IPS DF 19.7 (cell line): Measurements from ENCODE around the gene TMEFF1.
"Not testable (repeated sequence)": the region's sequence is repeated elsewhere in the genome, so short reads cannot be mapped to it uniquely, and the experiment has no call there.

Experiments
- DNase-seq: peaks from one replicate; pipeline ENCODE4 v3.0.0-alpha.2; 2013; ENCODE audit warnings: low read depth, low spot score

TMEFF1 gene

DNA sequence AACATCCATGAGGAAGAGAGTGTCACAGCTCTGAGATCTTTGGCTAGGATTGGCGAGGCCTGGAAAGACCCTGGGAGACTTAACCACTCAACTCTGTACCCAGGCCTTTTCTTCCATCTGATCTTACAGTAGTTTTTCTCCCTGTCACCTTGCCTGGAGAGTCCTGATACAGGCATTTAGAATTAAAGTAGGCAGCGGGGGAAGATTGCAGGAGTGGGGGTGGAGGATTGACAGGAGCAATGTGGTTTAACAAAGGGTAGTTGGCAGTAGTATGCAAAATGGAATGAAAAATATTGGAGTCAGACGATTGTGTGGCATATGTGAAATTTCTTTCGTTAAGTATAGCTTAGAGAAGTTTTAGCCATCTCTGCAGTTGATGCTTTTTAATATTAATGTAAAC, 16.9 kb downstream of the TMEFF1 start:
- DNase-seq, result no peak

DNA sequence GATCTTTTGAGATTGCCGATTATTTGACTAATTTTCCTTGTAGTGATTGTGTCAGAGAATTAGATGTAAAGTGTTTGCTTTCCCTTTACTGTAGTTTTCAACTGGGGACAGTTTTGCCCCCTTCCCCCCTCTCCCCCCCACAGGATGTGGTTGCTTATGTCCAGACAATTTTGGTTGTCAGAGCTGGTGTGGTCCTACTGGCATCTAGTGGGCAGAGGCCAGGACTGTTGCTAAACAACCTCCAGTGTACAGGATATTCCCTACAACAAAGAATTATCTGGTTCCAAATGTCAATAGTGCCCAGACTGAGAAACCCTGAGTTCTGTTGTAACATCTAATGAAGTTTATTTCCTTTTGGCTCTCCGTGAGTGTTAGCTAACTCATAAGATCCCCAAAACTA, 20.0 kb downstream of the TMEFF1 start:
- no peak for DNase-seq

DNA sequence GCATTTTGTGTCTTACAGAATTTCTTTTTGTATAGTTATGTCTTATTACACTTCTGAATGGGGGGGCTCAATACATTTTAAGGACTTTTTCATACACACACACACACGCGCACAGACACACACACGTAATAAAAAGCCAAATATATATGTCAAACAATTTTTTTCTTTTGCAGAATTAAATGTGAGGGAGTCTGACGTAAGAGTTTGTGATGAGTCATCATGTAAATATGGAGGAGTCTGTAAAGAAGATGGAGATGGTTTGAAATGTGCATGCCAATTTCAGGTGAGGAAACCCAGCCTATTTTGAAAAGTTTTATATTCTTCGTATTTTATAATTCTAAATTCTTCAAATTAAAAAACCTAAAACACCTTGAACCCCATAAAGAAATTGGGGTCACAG, 25.6 kb downstream of the TMEFF1 start:
- DNase-seq, result no peak

DNA sequence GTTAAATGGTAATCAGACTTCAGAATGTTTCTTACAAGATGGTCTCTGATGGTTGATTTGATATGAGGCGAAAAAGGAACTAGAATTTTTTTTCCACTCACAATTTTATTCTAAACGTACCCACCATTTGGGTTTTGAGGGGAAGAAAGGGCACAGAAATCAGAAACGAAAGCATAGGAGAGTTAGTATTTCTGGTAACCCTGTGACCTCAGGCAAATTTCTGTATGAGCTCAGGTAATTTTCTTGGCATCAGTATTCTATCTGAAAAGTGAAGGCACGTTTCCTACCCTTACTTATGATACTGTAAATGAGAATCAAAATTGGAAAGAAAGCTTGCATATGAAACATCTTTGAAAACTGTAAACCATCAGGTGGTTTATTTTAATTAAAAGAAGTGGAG, 26.5 kb downstream of the TMEFF1 start:
- DNase-seq, result no peak

GRCh38 chr9:100499866-100500265, 26.9 kb downstream of the TMEFF1 start:
- no peak for DNase-seq

GRCh38 chr9:100505564-100506159, 32.7 kb downstream of the TMEFF1 start:
- DNase-seq, result peak; percentile 47

DNA sequence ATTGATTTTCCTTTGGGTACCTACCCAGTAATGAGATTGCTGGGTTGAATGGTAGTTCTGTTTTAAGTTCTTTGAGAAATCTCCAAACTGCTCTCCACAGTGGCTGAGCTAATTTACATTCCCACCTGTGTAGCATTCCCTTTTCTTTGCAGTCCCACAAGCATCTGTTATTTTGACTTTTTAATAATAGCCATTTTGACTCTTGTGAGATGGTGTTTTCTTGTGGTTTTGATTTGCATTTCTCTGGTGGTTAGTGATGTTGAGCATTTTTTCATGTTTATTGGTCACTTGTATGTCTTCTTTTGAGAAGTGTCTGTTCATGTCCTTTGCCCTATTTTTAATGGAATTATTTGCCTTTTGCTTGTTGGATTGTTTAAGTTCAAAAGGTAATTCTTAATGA, 34.4 kb downstream of the TMEFF1 start:
- not testable (repeated sequence) for DNase-seq

DNA sequence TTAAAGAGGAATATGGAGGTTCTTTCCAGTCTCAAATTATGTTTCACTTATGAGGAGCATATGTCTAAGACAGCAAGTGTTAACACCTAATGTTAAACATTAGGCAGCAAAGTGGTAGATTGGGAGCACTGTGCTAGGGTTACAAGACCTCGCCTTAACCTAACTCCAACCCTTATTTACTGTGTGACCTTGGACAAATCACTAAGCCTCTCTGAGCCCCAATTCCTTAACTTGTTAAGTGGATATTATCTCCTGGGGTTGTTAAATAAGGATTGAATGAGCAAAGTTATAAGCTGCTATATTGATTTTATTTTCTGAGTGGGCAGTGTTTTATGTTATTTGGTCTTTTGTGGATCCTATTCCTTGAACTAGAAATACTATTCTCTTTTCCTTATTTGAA, 38.3 kb downstream of the TMEFF1 start:
- no peak for DNase-seq

GRCh38 chr9:100515578-100516494, 42.9 kb downstream of the TMEFF1 start:
- DNase-seq, result no peak

DNA sequence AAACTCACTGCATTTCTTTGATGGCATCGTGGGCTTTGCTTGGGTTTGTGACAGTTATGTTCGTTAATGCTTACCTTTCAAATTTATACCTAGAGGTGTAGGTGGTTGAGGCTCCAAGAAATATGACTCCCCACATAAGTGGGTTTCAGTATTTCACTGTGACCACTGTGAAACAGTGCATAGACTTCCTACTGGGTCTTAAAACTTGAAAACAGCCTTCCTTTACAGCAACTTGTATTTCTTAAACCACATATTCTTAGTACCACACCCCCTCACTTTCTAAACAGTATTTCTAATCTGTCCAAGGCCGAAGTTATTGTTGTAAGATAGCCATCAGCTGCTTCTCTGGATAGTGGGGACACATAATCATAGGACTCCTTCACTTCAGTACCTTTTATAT, 48.3 kb downstream of the TMEFF1 start:
- no peak for DNase-seq

DNA sequence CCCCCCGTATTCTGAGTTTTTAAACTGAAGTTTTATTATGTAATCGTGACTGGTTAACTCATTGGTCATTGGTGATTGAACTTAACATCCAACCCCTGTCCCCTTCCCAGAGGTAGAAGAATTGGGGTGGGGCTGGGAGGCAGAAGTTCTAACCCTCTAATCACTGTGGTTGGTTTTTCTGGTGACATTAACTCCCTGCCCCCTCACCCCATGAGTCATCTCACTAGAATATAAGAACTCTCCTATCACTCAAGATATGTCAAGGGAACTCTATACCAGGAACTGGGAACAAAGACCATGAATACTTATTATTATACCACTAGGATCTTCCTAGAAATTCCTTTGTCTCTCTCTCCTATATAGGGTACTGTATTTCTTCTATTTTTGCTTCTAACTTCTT, 52.6 kb downstream of the TMEFF1 start:
- DNase-seq, result no peak

GRCh38 chr9:100527180-100527794, 54.3 kb downstream of the TMEFF1 start:
- not testable (repeated sequence) for DNase-seq

DNA sequence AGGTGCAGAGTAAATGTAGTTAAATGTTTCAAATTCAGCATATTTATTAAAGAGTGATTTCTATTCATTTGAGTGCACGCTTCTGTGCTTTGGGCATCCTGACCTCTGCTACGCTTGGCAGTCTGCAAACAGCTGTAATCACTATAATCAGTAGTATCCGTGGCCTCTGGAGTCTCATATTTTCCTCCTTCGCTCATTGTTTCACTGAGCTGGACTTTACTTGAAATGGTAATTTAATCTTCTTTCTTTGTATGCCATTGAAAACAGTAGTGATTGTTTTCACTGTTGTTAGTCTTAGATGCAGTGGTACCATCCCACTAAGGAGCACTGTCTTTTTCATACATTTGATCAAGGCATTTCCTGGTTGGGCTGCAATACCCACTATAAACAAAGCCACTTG, 61.5 kb downstream of the TMEFF1 start:
- DNase-seq, result no peak

GRCh38 chr9:100540327-100540726, 67.4 kb downstream of the TMEFF1 start:
- DNase-seq, result no peak

DNA sequence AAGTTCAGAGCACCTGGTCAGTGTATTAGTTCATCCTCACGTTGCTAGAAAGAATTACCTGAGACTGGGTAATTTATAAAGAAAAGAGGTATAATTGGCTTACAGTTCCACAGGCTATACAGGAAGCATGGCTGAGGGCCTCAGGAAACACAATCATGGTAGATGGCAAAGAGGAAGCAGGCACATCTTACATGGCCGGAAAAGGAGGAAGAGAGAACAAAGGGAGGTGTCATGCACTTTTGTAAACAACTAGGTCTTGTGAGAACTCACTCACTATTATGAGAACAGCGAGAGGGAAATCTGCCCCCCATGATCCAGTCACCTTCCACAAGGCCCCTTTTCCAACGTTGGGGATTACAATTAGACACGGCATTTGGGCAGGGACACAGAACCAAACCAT, 76.1 kb downstream of the TMEFF1 start:
- no peak for DNase-seq

DNA sequence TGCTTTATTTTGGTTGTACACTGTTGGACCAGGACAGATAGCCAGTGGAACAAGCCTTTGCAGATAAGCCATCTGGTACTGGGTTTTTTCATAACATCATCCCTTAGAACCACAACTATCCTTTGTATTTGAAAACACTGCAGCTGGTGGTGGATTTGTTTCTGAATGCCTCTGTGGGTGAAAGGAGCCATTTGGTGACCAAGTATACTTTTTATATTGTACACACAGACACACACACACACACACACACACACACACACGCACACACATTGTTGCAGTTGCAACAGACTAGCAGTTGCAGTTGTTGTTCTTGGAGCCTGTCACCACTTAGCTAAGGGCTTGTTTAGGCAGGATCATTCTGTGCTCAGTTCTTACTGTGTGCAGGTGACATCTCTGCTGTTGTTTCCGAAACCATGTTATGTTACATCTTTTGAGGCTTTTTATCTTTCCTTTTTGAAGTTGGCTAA, 82.0 kb downstream of the TMEFF1 start:
- no peak for DNase-seq

DNA sequence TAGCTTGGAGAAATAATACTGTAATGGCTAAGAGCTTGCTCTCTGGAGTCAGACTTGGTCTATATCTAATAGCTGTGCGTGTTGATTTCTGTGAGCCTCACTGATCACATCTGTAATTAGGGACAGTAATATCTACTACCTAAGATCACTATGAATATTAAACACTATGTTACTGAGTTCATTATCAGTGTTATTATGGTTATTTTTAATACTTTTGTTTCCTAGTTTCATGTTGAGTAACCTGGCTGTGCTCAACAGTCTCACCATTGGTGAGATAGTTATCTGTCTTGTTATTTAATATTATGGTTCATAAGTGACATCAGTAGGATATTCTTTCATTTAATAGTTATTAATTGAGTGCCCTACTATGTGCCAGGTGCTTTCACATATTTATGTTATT, 82.5 kb downstream of the TMEFF1 start:
- no peak for DNase-seq

DNA sequence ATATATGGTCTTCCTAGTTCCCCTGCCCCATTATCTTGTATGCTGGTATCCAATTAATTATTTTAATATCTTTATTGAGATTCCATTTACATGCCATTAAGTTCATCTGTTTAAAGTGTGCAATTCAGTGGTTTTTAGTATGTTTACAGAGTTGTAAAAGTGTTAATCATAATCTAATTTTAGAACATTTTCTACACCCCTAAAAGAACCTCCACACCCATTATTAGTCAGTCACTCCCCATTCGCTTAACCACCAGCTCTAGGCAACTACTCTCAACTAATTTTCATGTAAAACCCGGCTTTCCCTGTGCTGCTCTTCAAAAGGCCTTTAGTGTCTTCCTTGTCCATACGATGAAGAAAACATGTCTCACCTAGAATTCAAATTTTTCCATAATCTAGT, 84.1 kb downstream of the TMEFF1 start:
- no peak for DNase-seq

DNA sequence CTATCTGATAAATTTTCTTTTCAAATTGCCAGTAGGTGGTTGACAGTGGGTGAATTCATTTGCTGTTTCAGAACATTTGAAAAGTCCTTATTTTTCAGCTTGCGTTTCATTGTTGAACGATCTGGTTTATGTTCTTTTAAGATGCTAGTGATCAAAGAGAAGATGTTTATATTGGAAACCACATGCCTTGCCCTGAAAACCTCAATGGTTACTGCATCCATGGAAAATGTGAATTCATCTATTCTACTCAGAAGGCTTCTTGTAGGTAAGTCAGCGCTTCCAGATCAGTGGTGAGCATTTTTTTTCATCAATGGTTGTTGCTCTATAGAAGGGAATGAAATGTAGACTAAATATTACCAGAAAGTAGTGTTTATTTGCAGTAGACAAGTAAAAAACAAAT, 88.3 kb downstream of the TMEFF1 start:
- DNase-seq, result no peak

DNA sequence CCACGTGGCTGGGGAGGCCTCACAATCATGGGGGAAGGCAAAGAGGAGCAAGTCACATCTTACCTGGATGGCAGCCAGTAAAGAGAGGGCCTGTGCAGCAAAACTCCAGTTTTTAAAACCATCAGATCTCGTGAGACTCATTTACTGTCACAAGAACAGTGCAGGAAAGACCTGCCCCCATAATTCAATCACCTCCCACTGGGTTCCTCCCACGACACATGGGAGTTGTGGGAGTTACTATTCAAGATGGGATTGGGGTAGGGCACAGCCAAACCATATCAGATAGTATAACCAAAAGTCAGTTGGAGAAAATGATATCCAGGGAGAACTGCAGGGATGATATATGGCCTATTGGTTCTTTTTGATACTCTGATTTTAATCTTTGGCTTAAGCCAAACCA, 94.9 kb downstream of the TMEFF1 start:
- DNase-seq, result no peak

GRCh38 chr9:100573655-100574260, 100.8 kb downstream of the TMEFF1 start:
- no peak for DNase-seq

- no peak for DNase-seq
Measured at GRCh38 chr9:100575006-100575405, 102.1 kb downstream of the TMEFF1 start.
